ENCODE data around the gene COMMD3. TPM values are rescaled to one million over a fixed set of nuclear protein-coding genes. Genes with fewer than 3 reads are reported as not detected.

COMMD3 gene
- total RNA-seq, 1 experiment from 2014 or later: 2.6 TPM

- TF ChIP-seq ZNF512 (CRISPR knock-in tag; IDR thresholded peaks at IDR 0.05; ENCODE audit: borderline replicate concordance) (no peak), ETV6 (CRISPR knock-in tag; IDR thresholded peaks at IDR 0.05) (peak; percentile 76; the same call in 1 of the 2 replicates), ZNF416 (CRISPR knock-in tag; IDR thresholded peaks at IDR 0.05) (no peak), ZNF219 (CRISPR knock-in tag; IDR thresholded peaks at IDR 0.05; ENCODE audit: borderline replicate concordance) (no peak), TCF7 (CRISPR knock-in tag; IDR thresholded peaks at IDR 0.05; ENCODE audit: low read depth) (no peak), ZNF425 (CRISPR knock-in tag; conservative IDR thresholded peaks at IDR 0.05) (no peak), NFE2L1 (CRISPR knock-in tag; IDR thresholded peaks at IDR 0.05) (peak; percentile 62; the same call in 1 of the 2 replicates), USF2 (CRISPR knock-in tag; IDR thresholded peaks at IDR 0.05) (peak; percentile 27), ZNF317 (CRISPR knock-in tag; IDR thresholded peaks at IDR 0.05; ENCODE audit: borderline replicate concordance, low read depth) (0 out of 2 replicates have a peak, but pooled peaks have one; percentile 58), HMGXB4 (CRISPR knock-in tag; IDR thresholded peaks at IDR 0.05) (peak; percentile 74; the same call in 1 of the 2 replicates), ZNF121 (CRISPR knock-in tag; IDR thresholded peaks at IDR 0.05) (peak; percentile 71), CBFB (CRISPR knock-in tag; IDR thresholded peaks at IDR 0.05; ENCODE audit: low read depth) (no peak)
- TF ChIP-seq, protein P1, sequence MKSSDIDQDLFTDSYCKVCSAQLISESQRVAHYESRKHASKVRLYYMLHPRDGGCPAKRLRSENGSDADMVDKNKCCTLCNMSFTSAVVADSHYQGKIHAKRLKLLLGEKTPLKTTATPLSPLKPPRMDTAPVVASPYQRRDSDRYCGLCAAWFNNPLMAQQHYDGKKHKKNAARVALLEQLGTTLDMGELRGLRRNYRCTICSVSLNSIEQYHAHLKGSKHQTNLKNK (CRISPR knock-in tag; IDR thresholded peaks at IDR 0.05): no peak
- TF ChIP-seq, protein P2, sequence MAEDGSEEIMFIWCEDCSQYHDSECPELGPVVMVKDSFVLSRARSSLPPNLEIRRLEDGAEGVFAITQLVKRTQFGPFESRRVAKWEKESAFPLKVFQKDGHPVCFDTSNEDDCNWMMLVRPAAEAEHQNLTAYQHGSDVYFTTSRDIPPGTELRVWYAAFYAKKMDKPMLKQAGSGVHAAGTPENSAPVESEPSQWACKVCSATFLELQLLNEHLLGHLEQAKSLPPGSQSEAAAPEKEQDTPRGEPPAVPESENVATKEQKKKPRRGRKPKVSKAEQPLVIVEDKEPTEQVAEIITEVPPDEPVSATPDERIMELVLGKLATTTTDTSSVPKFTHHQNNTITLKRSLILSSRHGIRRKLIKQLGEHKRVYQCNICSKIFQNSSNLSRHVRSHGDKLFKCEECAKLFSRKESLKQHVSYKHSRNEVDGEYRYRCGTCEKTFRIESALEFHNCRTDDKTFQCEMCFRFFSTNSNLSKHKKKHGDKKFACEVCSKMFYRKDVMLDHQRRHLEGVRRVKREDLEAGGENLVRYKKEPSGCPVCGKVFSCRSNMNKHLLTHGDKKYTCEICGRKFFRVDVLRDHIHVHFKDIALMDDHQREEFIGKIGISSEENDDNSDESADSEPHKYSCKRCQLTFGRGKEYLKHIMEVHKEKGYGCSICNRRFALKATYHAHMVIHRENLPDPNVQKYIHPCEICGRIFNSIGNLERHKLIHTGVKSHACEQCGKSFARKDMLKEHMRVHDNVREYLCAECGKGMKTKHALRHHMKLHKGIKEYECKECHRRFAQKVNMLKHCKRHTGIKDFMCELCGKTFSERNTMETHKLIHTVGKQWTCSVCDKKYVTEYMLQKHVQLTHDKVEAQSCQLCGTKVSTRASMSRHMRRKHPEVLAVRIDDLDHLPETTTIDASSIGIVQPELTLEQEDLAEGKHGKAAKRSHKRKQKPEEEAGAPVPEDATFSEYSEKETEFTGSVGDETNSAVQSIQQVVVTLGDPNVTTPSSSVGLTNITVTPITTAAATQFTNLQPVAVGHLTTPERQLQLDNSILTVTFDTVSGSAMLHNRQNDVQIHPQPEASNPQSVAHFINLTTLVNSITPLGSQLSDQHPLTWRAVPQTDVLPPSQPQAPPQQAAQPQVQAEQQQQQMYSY (CRISPR knock-in tag; IDR thresholded peaks at IDR 0.05): no peak
- TF ChIP-seq, protein P3, sequence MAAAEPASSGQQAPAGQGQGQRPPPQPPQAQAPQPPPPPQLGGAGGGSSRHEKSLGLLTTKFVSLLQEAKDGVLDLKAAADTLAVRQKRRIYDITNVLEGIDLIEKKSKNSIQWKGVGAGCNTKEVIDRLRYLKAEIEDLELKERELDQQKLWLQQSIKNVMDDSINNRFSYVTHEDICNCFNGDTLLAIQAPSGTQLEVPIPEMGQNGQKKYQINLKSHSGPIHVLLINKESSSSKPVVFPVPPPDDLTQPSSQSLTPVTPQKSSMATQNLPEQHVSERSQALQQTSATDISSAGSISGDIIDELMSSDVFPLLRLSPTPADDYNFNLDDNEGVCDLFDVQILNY (CRISPR knock-in tag; IDR thresholded peaks at IDR 0.05): peak; percentile 60
- TF ChIP-seq, protein P4, sequence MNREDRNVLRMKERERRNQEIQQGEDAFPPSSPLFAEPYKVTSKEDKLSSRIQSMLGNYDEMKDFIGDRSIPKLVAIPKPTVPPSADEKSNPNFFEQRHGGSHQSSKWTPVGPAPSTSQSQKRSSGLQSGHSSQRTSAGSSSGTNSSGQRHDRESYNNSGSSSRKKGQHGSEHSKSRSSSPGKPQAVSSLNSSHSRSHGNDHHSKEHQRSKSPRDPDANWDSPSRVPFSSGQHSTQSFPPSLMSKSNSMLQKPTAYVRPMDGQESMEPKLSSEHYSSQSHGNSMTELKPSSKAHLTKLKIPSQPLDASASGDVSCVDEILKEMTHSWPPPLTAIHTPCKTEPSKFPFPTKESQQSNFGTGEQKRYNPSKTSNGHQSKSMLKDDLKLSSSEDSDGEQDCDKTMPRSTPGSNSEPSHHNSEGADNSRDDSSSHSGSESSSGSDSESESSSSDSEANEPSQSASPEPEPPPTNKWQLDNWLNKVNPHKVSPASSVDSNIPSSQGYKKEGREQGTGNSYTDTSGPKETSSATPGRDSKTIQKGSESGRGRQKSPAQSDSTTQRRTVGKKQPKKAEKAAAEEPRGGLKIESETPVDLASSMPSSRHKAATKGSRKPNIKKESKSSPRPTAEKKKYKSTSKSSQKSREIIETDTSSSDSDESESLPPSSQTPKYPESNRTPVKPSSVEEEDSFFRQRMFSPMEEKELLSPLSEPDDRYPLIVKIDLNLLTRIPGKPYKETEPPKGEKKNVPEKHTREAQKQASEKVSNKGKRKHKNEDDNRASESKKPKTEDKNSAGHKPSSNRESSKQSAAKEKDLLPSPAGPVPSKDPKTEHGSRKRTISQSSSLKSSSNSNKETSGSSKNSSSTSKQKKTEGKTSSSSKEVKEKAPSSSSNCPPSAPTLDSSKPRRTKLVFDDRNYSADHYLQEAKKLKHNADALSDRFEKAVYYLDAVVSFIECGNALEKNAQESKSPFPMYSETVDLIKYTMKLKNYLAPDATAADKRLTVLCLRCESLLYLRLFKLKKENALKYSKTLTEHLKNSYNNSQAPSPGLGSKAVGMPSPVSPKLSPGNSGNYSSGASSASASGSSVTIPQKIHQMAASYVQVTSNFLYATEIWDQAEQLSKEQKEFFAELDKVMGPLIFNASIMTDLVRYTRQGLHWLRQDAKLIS (CRISPR knock-in tag; IDR thresholded peaks at IDR 0.05; ENCODE audit: borderline replicate concordance): no peak
- TF ChIP-seq, protein P5, sequence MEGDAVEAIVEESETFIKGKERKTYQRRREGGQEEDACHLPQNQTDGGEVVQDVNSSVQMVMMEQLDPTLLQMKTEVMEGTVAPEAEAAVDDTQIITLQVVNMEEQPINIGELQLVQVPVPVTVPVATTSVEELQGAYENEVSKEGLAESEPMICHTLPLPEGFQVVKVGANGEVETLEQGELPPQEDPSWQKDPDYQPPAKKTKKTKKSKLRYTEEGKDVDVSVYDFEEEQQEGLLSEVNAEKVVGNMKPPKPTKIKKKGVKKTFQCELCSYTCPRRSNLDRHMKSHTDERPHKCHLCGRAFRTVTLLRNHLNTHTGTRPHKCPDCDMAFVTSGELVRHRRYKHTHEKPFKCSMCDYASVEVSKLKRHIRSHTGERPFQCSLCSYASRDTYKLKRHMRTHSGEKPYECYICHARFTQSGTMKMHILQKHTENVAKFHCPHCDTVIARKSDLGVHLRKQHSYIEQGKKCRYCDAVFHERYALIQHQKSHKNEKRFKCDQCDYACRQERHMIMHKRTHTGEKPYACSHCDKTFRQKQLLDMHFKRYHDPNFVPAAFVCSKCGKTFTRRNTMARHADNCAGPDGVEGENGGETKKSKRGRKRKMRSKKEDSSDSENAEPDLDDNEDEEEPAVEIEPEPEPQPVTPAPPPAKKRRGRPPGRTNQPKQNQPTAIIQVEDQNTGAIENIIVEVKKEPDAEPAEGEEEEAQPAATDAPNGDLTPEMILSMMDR (IDR thresholded peaks at IDR 0.05): no peak
Observed at GRCh38 chr10:22345301-22346095, 29.3 kb downstream of the COMMD3 start, which contains the start of gene SPAG6 (continued).
